GM18502 (cell line): Measurements from ENCODE around the gene CNOT10.
"Not testable (repeated sequence)": the region's sequence is repeated elsewhere in the genome, so short reads cannot be mapped to it uniquely, and the experiment has no call there.

Experiments
- ATAC-seq: cut with Tn5 transposase; IDR thresholded peaks from one replicate; pipeline ENCODE4 v1.9.1; 2021; ENCODE audit warnings: mild to moderate bottlenecking; ENCODE audit not compliant: unreplicated experiment, poor library complexity

The CNOT10 gene

GRCh38 chr3:32684800-32685542 is at the start of gene CNOT10:
TSS of gene CNOT10 (plus strand) at chr3:32685188. CDS start at chr3:32685461, 273 bp downstream.
- ATAC-seq: peak; percentile 98

GRCh38 chr3:32640939-32641338 is 44.0 kb upstream of the CNOT10 start:
- ATAC-seq: no peak

- ATAC-seq: no peak
These were observed 43.6 kb upstream of the CNOT10 start for GRCh38 chr3:32641356-32641755.

- ATAC-seq: no peak
These were observed 41.6 kb upstream of the CNOT10 start for GRCh38 chr3:32643354-32643753.

GRCh38 chr3:32643816-32644215 is 41.2 kb upstream of the CNOT10 start:
- ATAC-seq: no peak

- no peak for ATAC-seq
These were observed 40.6 kb upstream of the CNOT10 start for GRCh38 chr3:32644380-32644779.

- no peak for ATAC-seq
These were observed 38.2 kb upstream of the CNOT10 start for GRCh38 chr3:32646761-32647160.

- not testable (repeated sequence) for ATAC-seq
These were observed 32.5 kb upstream of the CNOT10 start for GRCh38 chr3:32652337-32653100.

GRCh38 chr3:32655167-32655566 is 29.8 kb upstream of the CNOT10 start:
- ATAC-seq: no peak

- ATAC-seq: no peak
These were observed 24.4 kb upstream of the CNOT10 start for GRCh38 chr3:32660634-32661033.

GRCh38 chr3:32662647-32663046 is 22.3 kb upstream of the CNOT10 start:
- ATAC-seq: no peak

- not testable (repeated sequence) for ATAC-seq
These were observed 20.3 kb upstream of the CNOT10 start for GRCh38 chr3:32664630-32665075.

- ATAC-seq: no peak
These were observed 17.9 kb upstream of the CNOT10 start for GRCh38 chr3:32667072-32667582.

GRCh38 chr3:32669226-32669625 is 15.8 kb upstream of the CNOT10 start:
- not testable (repeated sequence) for ATAC-seq

GRCh38 chr3:32673730-32674129 is 11.3 kb upstream of the CNOT10 start:
- not testable (repeated sequence) for ATAC-seq

- no peak for ATAC-seq
These were observed 9.8 kb upstream of the CNOT10 start for GRCh38 chr3:32675164-32675563.

GRCh38 chr3:32675650-32676049 is 9.3 kb upstream of the CNOT10 start:
- ATAC-seq: no peak

- ATAC-seq: no peak
These were observed 3.2 kb upstream of the CNOT10 start for GRCh38 chr3:32681811-32682210.

- no peak for ATAC-seq
These were observed 774 bp upstream of the CNOT10 start for GRCh38 chr3:32684029-32684799.

- peak; percentile 11 for ATAC-seq
These were observed 676 bp downstream of the CNOT10 start for GRCh38 chr3:32685543-32686185.
